Adrenal gland (tissue), 5 donors: ENCODE results near the gene RECK.

Source experiments
- CTCF ChIP-seq, 6 experiments: fragments of 450-650 bp in 4 of 6; fragments of 200-600 bp in 2 of 6; sonication (generic) in 1 of 6; IDR thresholded peaks; 1 replicate in 5 of 6; 2 replicates in 1 of 6; pipeline versions ENCODE4 v1.5.1 to v1.8.0; 2016 to 2021; ENCODE audit warnings: antibody characterized with exemption in 6 of 6, mild to moderate bottlenecking in 2 of 6, moderate library complexity in 1 of 6
- POLR2A ChIP-seq, 2 donors: fragments of 450-650 bp; IDR thresholded peaks; one replicate each; pipeline ENCODE4 v1.6.1; 2017; ENCODE audit warnings: antibody characterized with exemption in 2 of 2, mild to moderate bottlenecking in 2 of 2, moderate library complexity in 1 of 2
- donor health status: DM: no; HTN: no; CAD: no.

GRCh38 chr9:36120705-36121104 is 84.0 kb downstream of the RECK start:
- TF ChIP-seq POLR2A (IDR thresholded peaks at IDR 0.05) = no peak
- no peak for TF ChIP-seq CTCF (IDR thresholded peaks at IDR 0.05)
